CD4-positive, CD25-positive, alpha-beta regulatory T cell (primary cell): ENCODE results near the gene SLC2A9. TPM values are rescaled to one million over a fixed set of nuclear protein-coding genes. Genes with fewer than 3 reads are reported as not detected.
A peak's percentile ranks its signal among the peaks of the same experiment; 100 is the strongest.

Experiments
- ATAC-seq, 2 donors: fragments of 150-1000 bp; cut with Tn5 transposase; one replicate each; pipeline ENCODE4 v1.10.0; 2021; ENCODE audit warnings: low read depth in 2 of 2, moderate number of reproducible peaks in 2 of 2, moderate library complexity in 1 of 2
- DNase-seq, 3 donors: peaks; one replicate each; pipeline versions ENCODE4 v3.0.0 to v3.0.0-alpha.2; 2012 to 2022; ENCODE audit warnings: mixed read lengths in 1 of 3
- H3K27ac ChIP-seq: one replicate; pipeline ENCODE4 v1.7.0; 2013; ENCODE audit warnings: mild to moderate bottlenecking, low read length; ENCODE audit not compliant: insufficient read depth, poor library complexity, severe bottlenecking
- H3K27me3 ChIP-seq: one replicate; pipeline ENCODE4 v1.7.0; 2013; ENCODE audit warnings: low read length; ENCODE audit not compliant: control insufficient read depth, insufficient read depth
- H3K36me3 ChIP-seq: one replicate; pipeline ENCODE4 v1.7.0; 2013; ENCODE audit warnings: mild to moderate bottlenecking, low read length, moderate library complexity; ENCODE audit not compliant: control insufficient read depth, insufficient read depth
- H3K4me1 ChIP-seq: 2 replicates; pipeline ENCODE4 v1.7.0; 2013; ENCODE audit warnings: mild to moderate bottlenecking, low read length; ENCODE audit not compliant: insufficient read depth, control insufficient read depth, poor library complexity, severe bottlenecking
- H3K4me3 ChIP-seq: one replicate; pipeline ENCODE4 v1.7.0; 2013; ENCODE audit warnings: low read depth, mild to moderate bottlenecking, low read length, moderate library complexity
- H3K9me3 ChIP-seq, 2 experiments: 1 replicate in 1 of 2; 2 replicates in 1 of 2; pipeline ENCODE4 v1.7.0; 2013; ENCODE audit warnings: low read length in 2 of 2, mild to moderate bottlenecking in 1 of 2, moderate library complexity in 1 of 2; ENCODE audit not compliant: control insufficient read depth in 2 of 2
- H3K27ac Mint-ChIP-seq, 3 donors: one replicate each; pipeline ENCODE4 v1.8.0; 2020 to 2022; ENCODE audit warnings: mild to moderate bottlenecking in 3 of 3, mixed read lengths in 3 of 3, moderate library complexity in 2 of 3
- H3K27me3 Mint-ChIP-seq: one replicate; pipeline ENCODE4 v1.8.0; 2022; ENCODE audit warnings: mild to moderate bottlenecking, mixed read lengths
- H3K36me3 Mint-ChIP-seq: one replicate; pipeline ENCODE4 v1.8.0; 2020; ENCODE audit warnings: mixed read lengths
- H3K4me1 Mint-ChIP-seq, 4 donors: one replicate each; pipeline ENCODE4 v1.8.0; 2020 to 2022; ENCODE audit warnings: mixed read lengths in 4 of 4, mild to moderate bottlenecking in 1 of 4
- H3K4me3 Mint-ChIP-seq, 4 donors: one replicate each; pipeline ENCODE4 v1.8.0; 2020 to 2022; ENCODE audit warnings: mild to moderate bottlenecking in 4 of 4, mixed read lengths in 4 of 4, moderate library complexity in 3 of 4
- H3K9me3 Mint-ChIP-seq, 7 donors: one replicate each; pipeline ENCODE4 v1.8.0; 2020 to 2022; ENCODE audit warnings: mixed read lengths in 7 of 7, mild to moderate bottlenecking in 3 of 7, moderate library complexity in 2 of 7
- polyA plus RNA-seq, 4 donors: library from polyadenylated mRNA; unstranded; fragments of 300-500 nt; fragmentation: Illumina TruSeq; gene quantifications; one replicate each; pipeline ENCODE4 v1.2.3, GENCODE V29; 2021
- total RNA-seq: library from RNA; stranded (reverse); gene quantifications from one replicate; pipeline ENCODE4 v1.2.3, GENCODE V29; 2022

The SLC2A9 gene
- total and polyA plus RNA-seq, 5 donors from 2014 or later = 0.41 to 5.7 (median 0.81) TPM

GRCh38 chr4:10023806-10024205 lies 2.5 kb upstream of the SLC2A9 start:
- no peak overlapping the region for H3K27ac ChIP-seq
- no peaks in the 10 kb centered on the region for H3K36me3 ChIP-seq
- peaks cover 0 to 14% (median 5%) of the 10 kb centered on the region in 4 donors for H3K4me1 Mint-ChIP-seq
- H3K4me1 ChIP-seq = peaks cover 9% of the 10 kb centered on the region
- peaks cover 16% of the 10 kb centered on the region for H3K27me3 Mint-ChIP-seq
- H3K27ac Mint-ChIP-seq = no peak overlapping the region
- ATAC-seq (no peak), DNase-seq (no peak)
- no peaks in the 10 kb centered on the region for H3K9me3 ChIP-seq
- H3K4me3 ChIP-seq = no peak overlapping the region
- no peaks in the 10 kb centered on the region for H3K9me3 Mint-ChIP-seq
- H3K36me3 Mint-ChIP-seq = no peaks in the 10 kb centered on the region
- no peaks in the 10 kb centered on the region for H3K27me3 ChIP-seq
- peak overlapping the region in 1 of 4 donors; percentile 49 for H3K4me3 Mint-ChIP-seq

- H3K27me3 ChIP-seq = no peaks in the 10 kb centered on the region
- peaks cover 0 to 20% (median 7%) of the 10 kb centered on the region in 4 donors for H3K4me1 Mint-ChIP-seq
- H3K4me1 ChIP-seq = peaks cover 13% of the 10 kb centered on the region
- H3K9me3 Mint-ChIP-seq = no peaks in the 10 kb centered on the region
- no peaks in the 10 kb centered on the region for H3K9me3 ChIP-seq
- DNase-seq (no peak), ATAC-seq (no peak)
- H3K27ac Mint-ChIP-seq = no peak overlapping the region
- H3K36me3 ChIP-seq = no peaks in the 10 kb centered on the region
- no peaks in the 10 kb centered on the region for H3K36me3 Mint-ChIP-seq
- H3K4me3 Mint-ChIP-seq = peak overlapping the region in 1 of 4 donors; percentile 49
- H3K27me3 Mint-ChIP-seq = peaks cover 16% of the 10 kb centered on the region
- H3K27ac ChIP-seq = no peak overlapping the region
- no peak overlapping the region for H3K4me3 ChIP-seq
These were observed 1.7 kb upstream of the SLC2A9 start for GRCh38 chr4:10023050-10023419.

GRCh38 chr4:10022346-10023049 lies 1.2 kb upstream of the SLC2A9 start:
- Mint-ChIP-seq H3K27me3 (peaks cover 16% of the 10 kb centered on the region), H3K27ac (no peak overlapping the region), H3K4me3 (peak overlapping the region in 1 of 4 donors; percentile 49), H3K4me1 (peaks cover 0 to 20% (median 7%) of the 10 kb centered on the region in 4 donors), H3K9me3 (no peaks in the 10 kb centered on the region), H3K36me3 (no peaks in the 10 kb centered on the region)
- H3K36me3 ChIP-seq = no peaks in the 10 kb centered on the region
- H3K27me3 ChIP-seq = no peaks in the 10 kb centered on the region
- DNase-seq (no peak), ATAC-seq (no peak)
- H3K9me3 ChIP-seq = no peaks in the 10 kb centered on the region
- H3K4me1 ChIP-seq = peaks cover 13% of the 10 kb centered on the region
- no peak overlapping the region for H3K27ac ChIP-seq
- no peak overlapping the region for H3K4me3 ChIP-seq

GRCh38 chr4:10021653-10022023 lies 341 bp upstream of the SLC2A9 start:
- no peaks in the 10 kb centered on the region for H3K27me3 ChIP-seq
- peaks cover 12% of the 10 kb centered on the region for H3K27me3 Mint-ChIP-seq
- H3K9me3 Mint-ChIP-seq = no peaks in the 10 kb centered on the region
- no peak overlapping the region for H3K4me3 ChIP-seq
- peaks cover 0 to 20% (median 6%) of the 10 kb centered on the region in 4 donors for H3K4me1 Mint-ChIP-seq
- ATAC-seq (no peak), DNase-seq (no peak)
- no peaks in the 10 kb centered on the region for H3K36me3 Mint-ChIP-seq
- no peaks in the 10 kb centered on the region for H3K36me3 ChIP-seq
- H3K9me3 ChIP-seq = no peaks in the 10 kb centered on the region
- H3K4me1 ChIP-seq = peaks cover 13% of the 10 kb centered on the region
- peak overlapping the region in 1 of 3 donors; percentile 52 for H3K27ac Mint-ChIP-seq
- H3K27ac ChIP-seq = no peak overlapping the region
- H3K4me3 Mint-ChIP-seq = no peak overlapping the region

GRCh38 chr4:10020106-10020505 lies 1.2 kb downstream of the SLC2A9 start:
- peak overlapping the region in 2 of 4 donors; percentile 50 to 63 for H3K4me3 Mint-ChIP-seq
- ATAC-seq (no peak), DNase-seq (no peak)
- no peak overlapping the region for H3K27ac ChIP-seq
- peaks cover 13% of the 10 kb centered on the region for H3K4me1 ChIP-seq
- no peak overlapping the region for H3K4me3 ChIP-seq
- H3K36me3 Mint-ChIP-seq = no peaks in the 10 kb centered on the region
- no peaks in the 10 kb centered on the region for H3K27me3 ChIP-seq
- H3K4me1 Mint-ChIP-seq = peaks cover 0 to 20% (median 6%) of the 10 kb centered on the region in 4 donors
- no peaks in the 10 kb centered on the region for H3K36me3 ChIP-seq
- no peaks in the 10 kb centered on the region for H3K9me3 ChIP-seq
- H3K27ac Mint-ChIP-seq = peak overlapping the region in 2 of 3 donors; percentile 90 to 97
- no peaks in the 10 kb centered on the region for H3K27me3 Mint-ChIP-seq
- no peaks in the 10 kb centered on the region for H3K9me3 Mint-ChIP-seq

- no peaks in the 10 kb centered on the region for H3K27me3 Mint-ChIP-seq
- H3K27ac ChIP-seq = peak overlapping the region; percentile 79
- no peaks in the 10 kb centered on the region for H3K36me3 Mint-ChIP-seq
- no peaks in the 10 kb centered on the region for H3K36me3 ChIP-seq
- no peaks in the 10 kb centered on the region for H3K9me3 ChIP-seq
- no peaks in the 10 kb centered on the region for H3K9me3 Mint-ChIP-seq
- ATAC-seq = no peak
- peaks cover 0 to 20% (median 6%) of the 10 kb centered on the region in 4 donors for H3K4me1 Mint-ChIP-seq
- H3K27me3 ChIP-seq = no peaks in the 10 kb centered on the region
- peaks cover 13% of the 10 kb centered on the region for H3K4me1 ChIP-seq
- no peak for DNase-seq
- peak overlapping the region; percentile 77 for H3K4me3 ChIP-seq
- H3K4me3 Mint-ChIP-seq = peak overlapping the region; percentile 89 to 97 (median 91)
- peak overlapping the region; percentile 90 to 97 (median 93) for H3K27ac Mint-ChIP-seq
These were observed 1.7 kb downstream of the SLC2A9 start for GRCh38 chr4:10019521-10020051.

GRCh38 chr4:10018818-10019461 lies 2.4 kb downstream of the SLC2A9 start:
- H3K27me3 ChIP-seq = no peaks in the 10 kb centered on the region
- peak; percentile 97 to 98 for ATAC-seq
- peak overlapping the region; percentile 89 to 97 (median 91) for H3K4me3 Mint-ChIP-seq
- no peaks in the 10 kb centered on the region for H3K9me3 Mint-ChIP-seq
- peaks cover 13% of the 10 kb centered on the region for H3K4me1 ChIP-seq
- peak overlapping the region; percentile 90 to 97 (median 93) for H3K27ac Mint-ChIP-seq
- peak; percentile 84 to 94 (median 92) for DNase-seq
- no peaks in the 10 kb centered on the region for H3K36me3 Mint-ChIP-seq
- peak overlapping the region; percentile 79 for H3K27ac ChIP-seq
- H3K4me3 ChIP-seq = peak overlapping the region; percentile 77
- H3K36me3 ChIP-seq = no peaks in the 10 kb centered on the region
- peaks cover 0 to 20% (median 8%) of the 10 kb centered on the region in 4 donors for H3K4me1 Mint-ChIP-seq
- no peaks in the 10 kb centered on the region for H3K9me3 ChIP-seq
- no peaks in the 10 kb centered on the region for H3K27me3 Mint-ChIP-seq
